ENCODE results near the gene TBC1D22B.
A peak's percentile ranks its signal among the peaks of the same experiment; 100 is the strongest.

TBC1D22B gene

GRCh38 chr6:37357860-37358259 is 100.3 kb downstream of the TBC1D22B start:
- DNase-seq = no peak

- no peak for DNase-seq
Measured at GRCh38 chr6:37359039-37359438, 101.5 kb downstream of the TBC1D22B start.

GRCh38 chr6:37362101-37362828 is 104.7 kb downstream of the TBC1D22B start:
- DNase-seq = no peak

- DNase-seq = no peak
Measured at GRCh38 chr6:37365791-37366190, 108.2 kb downstream of the TBC1D22B start.

GRCh38 chr6:37366910-37367309 is 109.3 kb downstream of the TBC1D22B start:
- DNase-seq = no peak

GRCh38 chr6:37368961-37369320 is 111.4 kb downstream of the TBC1D22B start:
- no peak for DNase-seq

GRCh38 chr6:37369321-37370201 is 112.0 kb downstream of the TBC1D22B start:
- no peak for DNase-seq

GRCh38 chr6:37371154-37372083 is 113.8 kb downstream of the TBC1D22B start:
- DNase-seq = no peak

- DNase-seq = no peak
Measured at GRCh38 chr6:37372116-37372515, 114.5 kb downstream of the TBC1D22B start.

GRCh38 chr6:37373822-37374471 is 116.4 kb downstream of the TBC1D22B start:
- no peak for DNase-seq

- DNase-seq = no peak
Measured at GRCh38 chr6:37375376-37375775, 117.8 kb downstream of the TBC1D22B start.

GRCh38 chr6:37376078-37376743 is 118.6 kb downstream of the TBC1D22B start:
- no peak for DNase-seq

- peak in 1 of 2 donors; percentile 36 for DNase-seq
Measured at GRCh38 chr6:37381579-37381978, 124.0 kb downstream of the TBC1D22B start.

Measured in bone marrow (tissue), 2 donors.